Kidney epithelial cell (primary cell): ENCODE data around the gene ITGA4. TPM values are rescaled to one million over a fixed set of nuclear protein-coding genes. Genes with fewer than 3 reads are reported as not detected.

Source experiments
- DNase-seq: peaks from one replicate; pipeline ENCODE4 v3.0.0-alpha.2; 2010; ENCODE audit warnings: low read depth
- H3K27me3 ChIP-seq: 2 replicates; pipeline ENCODE4 v1.6.0; 2011; ENCODE audit warnings: low read length; ENCODE audit not compliant: control insufficient read depth, insufficient read depth
- H3K36me3 ChIP-seq: 2 replicates; pipeline ENCODE4 v1.5.1; 2011; ENCODE audit warnings: low read length; ENCODE audit not compliant: control insufficient read depth, insufficient read depth
- H3K4me3 ChIP-seq: 2 replicates; pipeline ENCODE4 v1.5.1; 2011; ENCODE audit warnings: low read depth, mild to moderate bottlenecking, control low read depth, low read length
- CTCF ChIP-seq: IDR thresholded peaks from 2 replicates; pipeline ENCODE4 v1.5.1; 2011; ENCODE audit warnings: mild to moderate bottlenecking, moderate library complexity, low read length, control low read depth, inconsistent platforms; ENCODE audit not compliant: insufficient read depth, poor library complexity, severe bottlenecking
- total RNA-seq: library from RNA; depleted of rRNA; stranded (reverse); fragments of >200 nt; gene quantifications from 2 replicates; pipeline ENCODE4 v1.2.3, GENCODE V29; 2015

Gene ITGA4
- total RNA-seq, 1 donor from 2014 or later, result 11.0 TPM

GRCh38 chr2:181454686-181455450 is 2.3 kb upstream of the ITGA4 start:
- H3K27me3 ChIP-seq, result no peaks in the 10 kb centered on the region
- TF ChIP-seq CTCF, result no peak
- no peak overlapping the region for H3K4me3 ChIP-seq
- DNase-seq, result no peak
- H3K36me3 ChIP-seq, result no peaks in the 10 kb centered on the region

GRCh38 chr2:181456660-181457120 is 496 bp upstream of the ITGA4 start:
- TF ChIP-seq CTCF, result no peak
- Histone ChIP-seq H3K27me3 (no peaks in the 10 kb centered on the region), H3K4me3 (peak overlapping the region; percentile 70), H3K36me3 (no peaks in the 10 kb centered on the region)
- DNase-seq, result no peak

- H3K36me3 ChIP-seq, result no peaks in the 10 kb centered on the region
- peak overlapping the region; percentile 70 for H3K4me3 ChIP-seq
- no peaks in the 10 kb centered on the region for H3K27me3 ChIP-seq
- DNase-seq, result no peak
- TF ChIP-seq CTCF, result no peak
These were observed 697 bp downstream of the ITGA4 start for GRCh38 chr2:181457741-181458425.

- Histone ChIP-seq H3K4me3 (no peak overlapping the region), H3K36me3 (no peaks in the 10 kb centered on the region), H3K27me3 (no peaks in the 10 kb centered on the region)
- no peak for DNase-seq
- no peak for TF ChIP-seq CTCF
These were observed 1.7 kb downstream of the ITGA4 start for GRCh38 chr2:181458871-181459270.

GRCh38 chr2:181459621-181460021 is 2.4 kb downstream of the ITGA4 start:
- H3K36me3 ChIP-seq, result no peaks in the 10 kb centered on the region
- TF ChIP-seq CTCF, result no peak
- no peak for DNase-seq
- H3K27me3 ChIP-seq, result no peaks in the 10 kb centered on the region
- no peak overlapping the region for H3K4me3 ChIP-seq
